Loucy (cell line): Measurements from ENCODE around the gene IGSF3.
"Not testable (repeated sequence)": the region's sequence is repeated elsewhere in the genome, so short reads cannot be mapped to it uniquely, and the experiment has no call there.

Experiments used
- H2AFZ ChIP-seq: fragments of 200-600 bp; sonication (generic); 2 replicates; pipeline ENCODE4 v1.6.0; 2016; ENCODE audit warnings: antibody characterized with exemption, mild to moderate bottlenecking, low read length, moderate library complexity
- H3F3A ChIP-seq: fragments of 200-600 bp; 2 replicates; pipeline ENCODE4 v1.6.0; 2016; ENCODE audit warnings: antibody characterized with exemption, low read depth, mild to moderate bottlenecking
- H3K27me3 ChIP-seq: fragments of 200-600 bp; sonication (generic); 2 replicates; pipeline ENCODE4 v1.6.1; 2014; ENCODE audit warnings: low read length, mild to moderate bottlenecking; ENCODE audit not compliant: insufficient read depth, poor library complexity, severe bottlenecking
- H3K36me3 ChIP-seq: fragments of 200-600 bp; sonication (generic); 2 replicates; pipeline ENCODE4 v1.6.1; 2016; ENCODE audit warnings: low read length; ENCODE audit not compliant: insufficient read depth
- H3K4me1 ChIP-seq: fragments of 200-600 bp; sonication (generic); 2 replicates; pipeline ENCODE4 v1.5.1; 2014; ENCODE audit warnings: low read length, mild to moderate bottlenecking; ENCODE audit not compliant: insufficient read depth, poor library complexity, severe bottlenecking
- H3K4me2 ChIP-seq: fragments of 200-600 bp; sonication (generic); 2 replicates; pipeline ENCODE4 v1.6.0; 2014; ENCODE audit warnings: antibody characterized with exemption, low read length, low read depth, mild to moderate bottlenecking; ENCODE audit not compliant: poor library complexity, severe bottlenecking
- H3K4me3 ChIP-seq: fragments of 200-600 bp; sonication (generic); 2 replicates; pipeline ENCODE4 v1.5.1; 2014; ENCODE audit warnings: low read length, mild to moderate bottlenecking, mixed read lengths; ENCODE audit not compliant: poor library complexity, severe bottlenecking
- H3K79me2 ChIP-seq: fragments of 200-600 bp; sonication (generic); 2 replicates; pipeline ENCODE4 v1.6.1; 2014; ENCODE audit warnings: low read length; ENCODE audit not compliant: insufficient read depth
- H3K9ac ChIP-seq: fragments of 200-600 bp; sonication (generic); 2 replicates; pipeline ENCODE4 v1.6.0; 2014; ENCODE audit warnings: mild to moderate bottlenecking, low read depth, low read length, moderate library complexity; ENCODE audit not compliant: poor library complexity, severe bottlenecking
- H3K9me2 ChIP-seq: fragments of 200-600 bp; sonication (generic); replicated peaks from 2 replicates; pipeline ENCODE4 v1.6.1; 2016; ENCODE audit warnings: low read depth, low read length, mixed read lengths
- H3K9me3 ChIP-seq: fragments of 200-600 bp; sonication (generic); 2 replicates; pipeline ENCODE4 v1.6.1; 2014; ENCODE audit warnings: mild to moderate bottlenecking, antibody characterized with exemption, low read length, low read depth; ENCODE audit not compliant: insufficient read depth
- H4K20me1 ChIP-seq: fragments of 200-600 bp; sonication (generic); 2 replicates; pipeline ENCODE4 v1.6.0; 2014; ENCODE audit warnings: antibody characterized with exemption, low read length, mild to moderate bottlenecking; ENCODE audit not compliant: insufficient read depth, poor library complexity, severe bottlenecking
- TF ChIP-seq, protein P1 (sequence below): fragments of 200-600 bp; sonication (generic); conservative IDR thresholded peaks from 2 replicates; pipeline ENCODE4 v1.5.1; 2014; ENCODE audit warnings: mild to moderate bottlenecking, antibody characterized with exemption, low read length

Gene IGSF3

DNA sequence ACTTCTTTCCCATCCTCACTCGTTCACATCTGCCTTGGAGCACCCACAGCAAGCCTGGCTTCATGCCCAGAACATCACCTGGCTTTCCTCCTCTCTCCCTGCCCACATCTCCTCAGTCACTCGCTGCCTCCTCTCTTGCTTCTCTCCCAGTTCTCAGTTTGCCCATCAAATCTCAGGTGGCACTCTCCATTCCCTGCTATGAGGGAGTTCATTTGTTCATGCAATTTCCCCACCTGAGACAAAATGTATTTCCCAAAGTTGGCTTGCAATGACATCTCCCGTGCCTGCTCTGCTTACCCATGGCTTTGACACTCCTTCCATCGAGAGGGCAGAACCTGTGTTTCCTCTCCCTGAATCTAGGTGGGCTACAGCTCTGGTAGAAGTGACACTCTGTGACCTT, 33.1 kb downstream of the IGSF3 start:
- H4K20me1 ChIP-seq, H3K9me2 ChIP-seq, H2AFZ ChIP-seq, H3K4me1 ChIP-seq, H3K4me2 ChIP-seq, H3K27me3 ChIP-seq, H3K9me3 ChIP-seq, H3K36me3 ChIP-seq, H3F3A ChIP-seq, H3K9ac ChIP-seq, H3K4me3 ChIP-seq, H3K79me2 ChIP-seq: not testable (repeated sequence)

DNA sequence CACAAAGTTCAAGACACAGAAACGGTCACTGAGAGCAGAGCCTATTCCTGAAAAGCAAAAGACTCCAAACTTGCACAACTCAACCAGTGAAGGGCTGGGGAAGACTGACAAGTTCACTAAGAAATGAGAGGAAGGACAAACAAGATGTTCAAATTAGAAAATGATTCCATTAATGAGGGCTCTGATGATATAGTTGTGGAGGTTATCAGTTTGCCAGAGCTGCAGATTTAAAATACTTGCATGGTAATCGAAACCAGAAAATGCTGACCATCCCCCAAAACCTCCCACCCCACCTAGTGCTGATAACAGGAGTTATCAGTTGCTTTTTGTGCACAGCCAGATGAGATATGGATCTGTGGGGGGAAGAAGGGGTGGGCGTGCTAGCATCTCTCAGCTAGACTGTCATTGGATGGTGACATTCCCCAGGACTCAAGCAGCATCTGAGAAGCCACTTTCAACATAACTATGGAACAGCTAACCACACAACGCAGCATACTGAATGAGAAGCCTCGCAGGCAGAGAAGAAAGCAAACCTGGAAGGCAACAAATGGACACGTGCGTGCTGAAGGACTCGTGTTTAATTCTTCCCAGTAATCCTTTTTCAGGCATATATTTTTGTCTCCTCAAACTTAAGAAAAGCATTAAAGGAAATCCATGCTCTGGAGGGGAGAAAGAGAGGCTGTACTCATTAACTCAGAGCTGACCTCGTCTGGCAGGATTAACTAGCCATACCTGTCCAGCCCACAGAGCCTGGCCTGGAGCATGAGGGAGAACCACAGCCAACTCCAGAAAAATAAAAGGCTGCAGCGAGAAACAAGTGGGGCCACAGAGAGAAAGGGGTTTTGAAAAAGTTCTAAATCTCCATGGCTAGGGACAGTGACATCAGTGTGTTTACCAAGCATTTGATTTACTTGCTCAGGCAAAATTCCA, 35.3 kb downstream of the IGSF3 start:
- not testable (repeated sequence) for H3K79me2 ChIP-seq, H3K9me3 ChIP-seq, H3K9me2 ChIP-seq, H2AFZ ChIP-seq, H3K36me3 ChIP-seq, H3K4me3 ChIP-seq, H4K20me1 ChIP-seq, H3K4me1 ChIP-seq, H3K4me2 ChIP-seq, H3K9ac ChIP-seq, H3F3A ChIP-seq, H3K27me3 ChIP-seq

DNA sequence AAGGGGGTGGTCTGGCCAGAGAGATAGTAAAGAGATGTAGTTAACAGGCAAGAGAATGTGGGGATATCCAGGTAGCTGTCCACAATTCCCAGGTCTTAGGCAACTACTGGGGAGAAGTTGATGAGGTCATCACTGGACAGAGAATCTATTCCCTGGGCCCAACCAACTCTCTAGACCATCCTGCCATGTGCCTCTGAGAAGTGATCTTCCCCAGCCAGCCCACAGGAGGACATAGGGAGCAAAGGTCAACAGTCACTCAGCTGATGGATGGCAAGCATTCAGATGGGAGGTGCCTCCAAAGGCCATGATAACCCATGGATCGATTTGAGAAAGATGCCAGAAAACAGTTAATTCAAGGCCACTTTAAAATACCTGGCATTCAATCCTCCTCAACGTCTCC, 36.0 kb downstream of the IGSF3 start:
- H2AFZ ChIP-seq, H3K36me3 ChIP-seq, H3K27me3 ChIP-seq, H4K20me1 ChIP-seq, H3K9me2 ChIP-seq, H3K79me2 ChIP-seq, H3K4me3 ChIP-seq, H3K4me1 ChIP-seq, H3F3A ChIP-seq, H3K9me3 ChIP-seq, H3K4me2 ChIP-seq, H3K9ac ChIP-seq: not testable (repeated sequence)

DNA sequence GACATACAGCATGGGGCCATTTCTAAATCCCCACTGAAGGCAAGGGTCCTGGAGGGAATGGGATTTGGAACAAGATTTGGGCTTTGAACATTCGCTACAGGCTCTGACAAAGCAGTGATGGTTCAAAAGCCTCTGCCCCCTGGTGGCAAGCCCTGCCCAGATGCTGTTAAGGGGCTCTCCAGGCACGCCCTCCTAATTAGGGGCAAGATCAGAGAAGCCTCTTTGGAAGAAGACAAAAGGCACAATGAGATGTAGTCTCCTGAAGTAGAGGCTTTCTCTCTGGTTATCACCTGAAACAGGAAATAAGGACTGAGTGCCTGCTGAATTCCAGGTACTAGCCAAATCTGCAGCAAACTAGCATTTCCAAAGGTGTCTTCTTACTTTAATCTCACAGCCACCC, 37.5 kb downstream of the IGSF3 start:
- H3K9me3 ChIP-seq, H3K36me3 ChIP-seq, H3K27me3 ChIP-seq, H3K9me2 ChIP-seq, H3K9ac ChIP-seq, H3K4me2 ChIP-seq, H3K79me2 ChIP-seq, H2AFZ ChIP-seq, H3K4me1 ChIP-seq, H3F3A ChIP-seq, H4K20me1 ChIP-seq, H3K4me3 ChIP-seq: not testable (repeated sequence)
- TF ChIP-seq, protein P1, sequence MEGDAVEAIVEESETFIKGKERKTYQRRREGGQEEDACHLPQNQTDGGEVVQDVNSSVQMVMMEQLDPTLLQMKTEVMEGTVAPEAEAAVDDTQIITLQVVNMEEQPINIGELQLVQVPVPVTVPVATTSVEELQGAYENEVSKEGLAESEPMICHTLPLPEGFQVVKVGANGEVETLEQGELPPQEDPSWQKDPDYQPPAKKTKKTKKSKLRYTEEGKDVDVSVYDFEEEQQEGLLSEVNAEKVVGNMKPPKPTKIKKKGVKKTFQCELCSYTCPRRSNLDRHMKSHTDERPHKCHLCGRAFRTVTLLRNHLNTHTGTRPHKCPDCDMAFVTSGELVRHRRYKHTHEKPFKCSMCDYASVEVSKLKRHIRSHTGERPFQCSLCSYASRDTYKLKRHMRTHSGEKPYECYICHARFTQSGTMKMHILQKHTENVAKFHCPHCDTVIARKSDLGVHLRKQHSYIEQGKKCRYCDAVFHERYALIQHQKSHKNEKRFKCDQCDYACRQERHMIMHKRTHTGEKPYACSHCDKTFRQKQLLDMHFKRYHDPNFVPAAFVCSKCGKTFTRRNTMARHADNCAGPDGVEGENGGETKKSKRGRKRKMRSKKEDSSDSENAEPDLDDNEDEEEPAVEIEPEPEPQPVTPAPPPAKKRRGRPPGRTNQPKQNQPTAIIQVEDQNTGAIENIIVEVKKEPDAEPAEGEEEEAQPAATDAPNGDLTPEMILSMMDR: peak; percentile 40

DNA sequence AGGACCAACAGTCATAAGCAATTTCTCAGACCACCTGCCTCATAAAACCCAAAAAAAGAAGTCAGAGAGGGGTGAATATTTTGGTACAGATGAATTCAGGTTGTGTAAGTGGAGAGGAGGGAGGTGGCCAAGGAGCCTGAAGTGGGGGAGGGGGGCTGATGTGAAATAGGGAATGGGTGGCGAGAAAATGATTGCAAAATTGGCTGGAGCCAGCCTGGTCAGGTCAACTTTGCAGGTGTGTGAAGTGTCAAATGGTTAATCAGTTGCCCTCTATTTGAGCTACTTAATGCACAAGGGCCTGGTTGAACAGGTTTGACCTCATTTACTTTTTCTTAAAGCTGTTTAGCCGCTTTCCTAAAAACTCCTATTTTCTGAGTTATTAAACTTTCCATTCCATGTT, 38.1 kb downstream of the IGSF3 start:
- not testable (repeated sequence) for H4K20me1 ChIP-seq, H3K36me3 ChIP-seq, H3K4me3 ChIP-seq, H3K79me2 ChIP-seq, H3K9me3 ChIP-seq, H2AFZ ChIP-seq, H3K4me1 ChIP-seq, H3K4me2 ChIP-seq, H3F3A ChIP-seq, H3K27me3 ChIP-seq, H3K9me2 ChIP-seq, H3K9ac ChIP-seq
